GM10847 (cell line): ENCODE measurements around the gene LRMDA.

ENCODE experiments used
- POLR2A ChIP-seq: IDR thresholded peaks from 2 replicates; pipeline ENCODE4 v1.6.1; 2011; ENCODE audit not compliant: insufficient read length; ENCODE audit errors: extremely low read depth

Gene LRMDA

GRCh38 chr10:76405922-76406321, 974.5 kb downstream of the LRMDA start:
- no peak for TF ChIP-seq POLR2A

- no peak for TF ChIP-seq POLR2A
These were observed 977.2 kb downstream of the LRMDA start for GRCh38 chr10:76408646-76409045.

GRCh38 chr10:76411729-76412435, 980.5 kb downstream of the LRMDA start:
- TF ChIP-seq POLR2A, result no peak

- TF ChIP-seq POLR2A, result no peak
These were observed 984.1 kb downstream of the LRMDA start for GRCh38 chr10:76415554-76415953.

GRCh38 chr10:76416642-76417041, 985.2 kb downstream of the LRMDA start:
- no peak for TF ChIP-seq POLR2A

- no peak for TF ChIP-seq POLR2A
These were observed 989.3 kb downstream of the LRMDA start for GRCh38 chr10:76420725-76421124.

- TF ChIP-seq POLR2A, result no peak
These were observed 991.3 kb downstream of the LRMDA start for GRCh38 chr10:76422769-76423168.

GRCh38 chr10:76428551-76429367, 997.3 kb downstream of the LRMDA start:
- TF ChIP-seq POLR2A, result no peak

- TF ChIP-seq POLR2A, result no peak
These were observed 998.1 kb downstream of the LRMDA start for GRCh38 chr10:76429368-76430060.

GRCh38 chr10:76430061-76430645, 998.7 kb downstream of the LRMDA start:
- no peak for TF ChIP-seq POLR2A

- TF ChIP-seq POLR2A, result no peak
These were observed 1000.9 kb downstream of the LRMDA start for GRCh38 chr10:76432016-76433012.

GRCh38 chr10:76433161-76434005, 1002.0 kb downstream of the LRMDA start:
- TF ChIP-seq POLR2A, result no peak

GRCh38 chr10:76435157-76435556, 1003.7 kb downstream of the LRMDA start:
- TF ChIP-seq POLR2A, result no peak

GRCh38 chr10:76436401-76436811, 1005.0 kb downstream of the LRMDA start:
- no peak for TF ChIP-seq POLR2A

GRCh38 chr10:76436981-76437380, 1005.6 kb downstream of the LRMDA start:
- no peak for TF ChIP-seq POLR2A
